Liver (tissue), 2 donors: ENCODE data around the gene TBC1D1.

Experiments
- CTCF ChIP-seq: fragments of 150-350 bp; IDR thresholded peaks from 2 replicates; pipeline ENCODE4 v1.5.1; 2017; ENCODE audit warnings: improper control_type of control experiment, low read depth, low read length; ENCODE audit not compliant: missing input control
- FOXA1 ChIP-seq: IDR thresholded peaks from 2 replicates; pipeline ENCODE4 v1.6.1; 2016; ENCODE audit warnings: antibody characterized with exemption
- REST ChIP-seq: IDR thresholded peaks from 2 replicates; pipeline ENCODE4 v1.6.1; 2016; ENCODE audit warnings: antibody characterized with exemption, mild to moderate bottlenecking
- YY1 ChIP-seq: IDR thresholded peaks from 2 replicates; pipeline ENCODE4 v1.6.1; 2016; ENCODE audit warnings: antibody characterized with exemption, mild to moderate bottlenecking
- donor health status: healthy.

- TF ChIP-seq YY1 (no peak), FOXA1 (no peak), CTCF (no peak), REST (no peak)
Measured at GRCh38 chr4:37973441-37973840, 82.6 kb downstream of the TBC1D1 start.
